PFSK-1 (cell line): ENCODE results near the gene ARAP3.

Source experiments
- POLR2AphosphoS5 ChIP-seq: IDR thresholded peaks from 2 replicates; pipeline ENCODE4 v1.6.1; 2012; ENCODE audit warnings: low read depth, mild to moderate bottlenecking, control low read depth, low read length, moderate library complexity
- SIN3A ChIP-seq: IDR thresholded peaks from 2 replicates; pipeline ENCODE4 v1.6.1; 2012; ENCODE audit warnings: mild to moderate bottlenecking, low read length, moderate library complexity, borderline replicate concordance; ENCODE audit not compliant: insufficient read depth
- TAF1 ChIP-seq: IDR thresholded peaks from 2 replicates; pipeline ENCODE4 v1.6.1; 2012; ENCODE audit warnings: low read length, control low read depth, borderline replicate concordance; ENCODE audit not compliant: insufficient read depth

DNA sequence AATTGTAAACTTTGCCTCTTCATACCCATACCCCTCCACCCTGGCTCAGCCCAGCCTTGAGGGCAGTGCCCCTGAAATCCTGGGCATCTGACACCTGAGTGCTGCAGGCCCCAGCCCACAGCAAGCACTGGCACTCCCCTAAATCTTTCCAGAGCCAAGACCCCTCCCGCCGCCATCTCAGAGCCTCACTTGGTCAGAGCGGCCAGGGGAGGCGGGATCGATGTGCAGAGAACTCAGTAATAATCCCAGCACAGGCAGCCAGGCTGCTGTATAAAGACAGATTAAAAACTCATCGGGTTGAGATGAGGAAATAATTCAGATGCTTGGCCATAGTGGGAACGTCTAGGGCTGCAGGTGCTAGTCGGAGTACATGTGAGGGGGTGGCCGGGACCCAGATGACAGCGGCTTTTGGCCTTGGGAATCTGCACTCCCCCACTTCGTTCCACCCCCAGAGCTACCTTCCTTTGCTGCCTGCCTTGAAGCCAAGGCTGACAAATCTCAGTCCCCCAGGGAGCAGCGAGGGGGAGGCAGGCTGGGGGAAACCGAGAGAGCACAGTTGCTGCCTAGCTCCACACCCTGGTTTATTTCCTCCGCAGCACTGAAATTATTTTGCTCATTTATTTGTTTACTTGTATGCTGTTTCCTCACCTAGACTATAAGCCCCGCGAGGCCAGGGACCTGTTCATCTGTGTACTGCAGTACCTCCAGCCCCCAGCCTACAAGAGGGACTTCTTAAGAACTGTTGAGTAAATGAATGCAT, 19.5 kb upstream of the ARAP3 start:
- TF ChIP-seq TAF1 (no peak), SIN3A (no peak), POLR2AphosphoS5 (no peak)
